Measurements from ENCODE around the gene FAM209A.

DNA sequence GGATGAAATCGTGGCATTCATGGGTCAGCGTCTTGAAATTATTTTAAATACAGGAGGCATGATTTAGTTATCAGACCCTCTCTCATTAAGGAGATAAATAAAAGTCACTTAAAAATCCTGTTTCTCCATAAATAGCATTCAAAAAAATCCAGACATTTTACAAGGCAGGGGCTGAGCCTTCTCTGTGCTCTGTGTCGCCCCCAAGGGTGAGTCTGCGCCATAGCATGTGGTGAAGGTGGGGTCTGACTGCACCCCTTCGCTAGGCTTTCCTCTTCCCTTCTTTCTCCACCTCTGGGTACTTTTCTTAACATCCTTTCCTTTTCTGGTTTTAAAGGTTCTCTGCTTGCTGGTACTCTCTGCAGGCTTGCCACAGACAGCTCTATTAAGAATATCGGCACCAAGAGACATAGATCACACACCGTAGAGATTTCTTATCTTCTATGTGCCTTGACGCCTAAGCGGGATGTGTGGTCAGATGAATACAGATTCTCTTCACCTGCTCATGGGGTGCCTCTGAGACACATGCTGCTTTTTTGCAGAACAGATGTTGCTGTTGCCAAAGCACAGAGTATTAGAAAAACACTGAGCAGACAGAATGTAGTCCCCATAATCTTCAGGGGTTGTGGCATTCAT, 20.1 kb upstream of the FAM209A start:
- peak; percentile 60 for TF ChIP-seq CTCF (IDR thresholded peaks at IDR 0.05)
- TF ChIP-seq EZH2 (IDR thresholded peaks at IDR 0.05; ENCODE audit: borderline replicate concordance, insufficient read depth, low read depth, low read length, poor library complexity, severe bottlenecking): no peak

Data from B cell (primary cell).